Dedifferentiated amniotic fluid mesenchymal stem cell (primary cell): ENCODE data around the gene CWF19L1.
A peak's percentile ranks its signal among the peaks of the same experiment; 100 is the strongest.
"Not testable (repeated sequence)": the region's sequence is repeated elsewhere in the genome, so short reads cannot be mapped to it uniquely, and the experiment has no call there.

ENCODE experiments used
- DNase-seq: peaks from one replicate; pipeline ENCODE4 v3.0.0-alpha.2; 2016; ENCODE audit errors: extremely low spot score

Gene CWF19L1

DNA sequence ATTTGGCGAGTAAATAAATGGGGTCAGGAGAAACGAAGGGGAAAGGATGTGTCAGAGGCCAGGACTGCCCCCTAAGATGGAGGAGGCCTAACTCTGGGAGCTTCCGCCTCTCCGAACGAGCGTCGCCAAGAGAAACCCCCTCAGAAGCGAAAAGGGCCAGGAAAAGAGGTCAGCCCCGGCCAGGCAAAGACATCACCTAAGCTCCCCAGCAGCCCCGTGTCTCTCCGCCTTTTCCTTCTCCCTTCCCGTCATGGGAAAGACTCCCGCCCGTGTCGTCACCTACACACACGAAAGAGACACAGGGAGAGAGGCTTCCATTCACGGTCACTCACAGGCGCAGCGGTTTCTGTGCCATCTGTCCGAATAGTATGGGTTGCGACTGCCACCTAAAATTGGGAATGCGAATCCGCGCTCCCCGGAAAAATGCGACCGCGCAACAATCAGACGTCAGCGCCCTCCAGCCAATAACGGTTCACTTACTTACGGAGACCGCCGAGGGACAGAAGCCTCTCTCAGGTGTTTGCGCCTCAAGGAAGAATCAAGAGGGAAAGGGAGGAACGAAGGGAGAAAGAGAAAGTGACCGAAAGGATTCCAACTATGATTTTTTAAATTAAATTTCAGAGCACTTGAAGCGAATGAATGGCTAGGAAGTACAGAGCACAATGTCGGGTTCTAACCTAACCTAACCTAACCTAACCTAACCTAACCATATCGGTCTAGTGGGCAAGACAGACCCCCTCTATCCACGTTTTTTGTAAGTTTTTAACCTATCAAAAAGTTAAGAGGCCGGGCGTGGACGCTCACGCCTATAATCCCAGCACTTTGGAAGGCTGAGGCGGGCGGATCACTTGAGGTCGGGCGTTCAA lies at the start of gene CWF19L1:
CWF19L1 (minus strand) TSS at position 400 of the 866 bp plus-strand sequence; CDS start at position 355, 45 bp downstream.
- peak; percentile 86 for DNase-seq

DNA sequence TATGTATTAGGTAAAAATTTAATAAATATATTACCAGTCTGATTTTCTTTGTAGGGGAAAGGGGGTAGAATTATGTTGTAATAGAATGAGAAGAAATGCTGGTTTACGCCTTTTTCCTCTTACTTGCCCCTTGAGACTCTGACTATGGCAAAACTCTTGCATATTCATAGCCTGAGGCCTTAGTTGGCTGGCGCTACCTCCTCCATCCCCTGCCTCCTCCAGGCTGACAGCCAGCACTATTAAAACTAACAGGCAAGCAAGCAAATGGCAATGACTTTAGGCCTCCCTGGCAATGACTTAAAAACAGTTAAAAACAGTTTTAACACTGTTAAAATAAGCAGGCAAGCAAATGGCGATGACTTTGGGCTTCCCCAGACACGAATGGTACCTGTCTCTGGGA lies 48.2 kb upstream of the CWF19L1 start:
- no peak for DNase-seq

DNA sequence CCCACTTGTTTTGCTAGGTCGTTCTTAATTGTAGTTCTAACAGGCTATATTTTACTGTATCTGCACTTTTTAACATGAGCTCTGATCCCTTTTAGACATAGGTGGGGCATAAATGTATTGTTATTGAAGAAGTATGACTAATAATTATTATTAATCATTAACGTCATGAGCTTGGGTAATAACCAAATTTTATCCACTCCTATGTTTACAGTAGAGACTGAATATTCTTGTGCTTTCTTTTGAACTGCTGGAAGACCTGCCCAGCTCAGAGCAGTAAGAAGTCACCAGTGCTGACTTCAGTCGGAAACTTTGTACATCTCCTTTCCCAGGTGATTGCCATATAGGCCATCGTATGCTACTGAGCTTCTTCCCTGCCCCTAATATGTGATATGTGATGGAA lies 43.9 kb upstream of the CWF19L1 start:
- no peak for DNase-seq

DNA sequence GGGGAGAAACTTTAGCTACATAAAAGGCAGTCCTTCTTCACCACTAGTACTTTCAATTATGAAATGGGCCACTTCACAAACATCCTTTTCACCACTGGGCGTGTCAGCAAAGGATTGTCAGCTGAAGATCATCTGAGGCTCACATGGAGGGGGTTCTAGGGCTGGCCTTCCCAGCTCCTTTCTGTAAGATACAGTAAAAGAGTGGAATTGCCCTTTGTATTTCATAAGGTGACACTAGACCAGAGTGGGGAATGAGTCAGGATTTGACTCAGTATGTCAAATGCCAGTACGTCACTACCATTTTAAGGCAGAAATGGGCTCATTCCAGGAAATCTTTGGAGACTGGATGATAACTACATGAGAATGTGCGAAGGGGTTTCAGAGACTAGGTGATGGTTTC lies 40.2 kb upstream of the CWF19L1 start:
- DNase-seq, result no peak

DNA sequence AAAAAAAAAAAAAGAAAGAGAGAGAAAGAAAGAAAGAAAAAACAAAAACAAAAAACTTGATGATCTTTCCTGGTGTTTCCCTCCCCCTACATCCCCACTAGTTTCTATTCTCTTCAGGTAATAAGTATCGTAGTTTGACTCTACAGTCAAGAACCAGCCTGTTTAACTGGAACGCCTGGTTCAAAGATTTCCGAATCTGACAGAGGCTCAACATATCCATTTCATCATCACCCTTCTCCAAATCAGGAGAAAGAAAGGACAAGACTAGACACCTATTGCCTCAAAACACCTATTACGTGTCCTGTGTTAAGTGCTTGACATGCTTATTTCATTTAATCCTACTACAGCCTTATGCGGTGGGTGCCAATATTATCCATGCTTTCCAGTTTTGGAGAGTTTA lies 39.4 kb upstream of the CWF19L1 start:
- DNase-seq, result no peak

DNA sequence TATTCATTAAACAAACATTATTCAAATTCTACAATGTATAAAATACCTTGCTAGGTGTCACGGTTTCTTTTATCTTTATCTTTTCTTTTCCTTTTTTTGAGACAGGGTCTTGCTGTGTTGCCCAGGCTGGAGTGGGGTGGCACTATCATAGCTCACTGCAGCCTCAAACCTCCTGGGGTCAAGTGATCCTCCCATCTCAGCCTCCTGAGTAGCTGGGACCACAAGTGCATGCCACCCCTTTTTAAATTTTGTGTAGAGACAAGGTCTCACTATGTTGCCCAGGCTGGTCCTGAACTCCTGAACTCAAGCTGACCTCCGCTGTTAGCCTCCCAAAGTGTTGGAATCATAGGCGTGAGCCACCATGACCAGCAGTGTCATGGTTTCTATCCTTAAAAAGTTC lies 37.0 kb upstream of the CWF19L1 start:
- no peak for DNase-seq

DNA sequence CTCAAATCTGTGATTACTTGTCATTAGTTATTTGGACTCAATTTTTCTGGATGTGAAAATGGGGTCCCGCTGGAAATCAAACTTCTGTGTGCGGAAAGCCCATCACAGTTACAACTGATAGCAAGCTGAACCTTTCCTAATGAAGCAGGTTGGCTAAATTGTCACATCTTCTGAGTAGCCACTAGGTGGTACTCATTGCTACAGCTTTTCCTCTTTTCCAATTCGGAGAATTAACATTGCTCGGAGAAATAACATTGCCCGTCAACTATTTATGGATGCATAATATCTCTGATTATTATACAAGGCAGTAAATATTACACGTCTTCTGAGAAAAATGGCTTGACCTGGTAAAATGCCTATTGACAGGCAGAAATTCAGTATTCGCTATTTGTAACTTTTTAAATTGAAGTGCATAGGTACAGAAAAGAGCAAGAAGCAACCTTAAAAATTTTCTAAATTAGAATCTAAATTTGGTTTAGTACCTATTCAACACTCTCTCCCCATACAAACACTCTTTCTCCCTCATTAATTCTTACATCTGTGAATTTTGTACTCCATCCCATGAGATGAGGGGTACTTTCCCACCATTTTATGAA lies 36.4 kb upstream of the CWF19L1 start:
- DNase-seq, result peak; percentile 24

DNA sequence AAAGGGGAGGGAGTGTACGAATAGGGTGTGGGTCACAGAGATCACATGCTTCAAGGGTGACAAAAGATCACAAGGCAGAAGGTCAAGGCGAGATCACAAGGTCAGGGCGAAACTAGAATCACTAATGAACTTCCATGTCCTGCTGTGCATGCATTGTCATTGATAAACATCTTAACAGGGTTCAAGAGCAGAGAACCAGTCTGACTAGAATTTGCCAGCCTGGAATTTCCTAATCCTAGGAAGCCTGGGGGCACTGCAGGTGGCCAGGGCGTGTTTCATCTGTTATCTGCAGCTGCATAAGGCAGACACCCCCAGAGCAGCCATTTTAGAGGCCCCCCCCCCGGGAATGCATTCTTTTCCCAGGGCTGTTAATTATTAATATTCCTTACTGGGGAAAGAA lies 33.7 kb upstream of the CWF19L1 start:
- not testable (repeated sequence) for DNase-seq

DNA sequence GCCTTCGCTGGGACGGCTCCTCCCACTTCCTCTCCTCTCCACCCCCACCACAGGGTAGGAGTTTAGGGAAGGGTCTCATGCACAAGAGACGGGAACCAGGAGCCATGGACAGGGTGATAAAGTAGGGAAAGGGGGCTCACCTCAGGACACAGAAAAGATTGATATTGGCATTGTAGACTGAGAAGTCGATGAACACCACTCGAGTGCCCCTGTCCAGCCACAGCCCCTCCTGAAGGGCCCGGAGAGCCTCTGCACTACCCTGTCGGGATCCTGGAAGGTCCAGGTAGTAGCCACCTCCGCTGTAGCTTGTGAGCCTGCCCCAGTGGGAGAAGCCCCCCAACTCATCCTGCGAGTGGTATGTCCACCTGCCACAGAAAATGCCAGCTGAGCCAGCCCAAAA lies 29.8 kb upstream of the CWF19L1 start:
- no peak for DNase-seq

DNA sequence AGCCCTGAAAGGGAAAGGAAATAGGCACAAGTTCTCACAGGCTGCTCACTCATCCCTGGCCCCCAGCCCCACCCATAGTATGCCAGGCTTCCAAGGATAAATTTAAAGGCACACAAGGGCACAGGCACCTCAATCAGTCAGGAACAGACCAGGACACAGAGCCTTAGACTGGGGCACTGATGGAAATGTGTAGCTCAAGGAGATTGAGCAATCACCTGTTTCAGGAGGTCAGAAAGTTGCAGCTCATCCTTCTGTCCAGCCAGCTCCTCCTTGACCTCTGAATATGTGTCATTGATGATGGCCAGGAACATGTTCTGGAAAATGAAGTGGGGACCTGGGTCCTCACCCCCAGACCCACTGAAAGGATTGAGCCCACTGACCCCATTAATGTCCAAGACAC lies 25.6 kb upstream of the CWF19L1 start:
- DNase-seq, result no peak

DNA sequence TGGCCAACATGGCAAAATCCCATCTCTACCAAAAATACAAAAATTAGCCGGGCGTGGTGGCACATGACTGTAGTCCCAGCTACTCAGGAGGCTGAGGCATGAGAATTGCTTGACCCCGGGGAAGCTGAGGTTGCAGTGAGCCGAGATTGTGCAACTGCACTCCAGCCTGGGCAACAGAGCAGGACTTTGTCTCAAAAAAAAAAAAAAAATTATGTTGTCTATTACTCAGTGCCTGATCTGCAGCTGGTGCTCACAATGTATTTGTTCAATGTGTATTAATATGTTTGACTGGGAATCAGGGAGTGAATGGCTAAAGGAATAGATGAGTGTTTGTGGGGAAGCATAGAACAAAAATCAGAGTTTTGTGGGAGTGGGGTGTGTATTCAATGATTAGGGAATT lies 24.9 kb upstream of the CWF19L1 start:
- not testable (repeated sequence) for DNase-seq

DNA sequence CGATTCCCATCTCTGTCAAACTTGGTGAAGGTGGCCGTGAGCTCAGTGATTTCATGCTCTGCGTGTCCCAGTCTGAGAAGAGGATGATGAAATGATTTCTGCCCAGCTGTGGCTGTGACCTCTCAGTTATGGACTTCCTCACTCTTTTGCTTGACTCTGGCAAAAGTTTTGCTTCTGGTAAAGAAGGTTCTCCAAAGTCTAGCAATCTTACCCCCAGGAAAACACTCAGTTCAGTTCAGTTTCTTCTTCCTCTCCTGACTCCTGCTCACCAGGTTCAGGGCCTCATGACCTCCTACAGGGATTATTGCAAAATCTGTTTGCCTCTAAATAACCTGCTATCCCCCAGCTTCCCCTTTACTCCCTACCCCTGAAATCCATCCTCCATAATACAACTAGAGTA lies 23.9 kb upstream of the CWF19L1 start:
- no peak for DNase-seq

DNA sequence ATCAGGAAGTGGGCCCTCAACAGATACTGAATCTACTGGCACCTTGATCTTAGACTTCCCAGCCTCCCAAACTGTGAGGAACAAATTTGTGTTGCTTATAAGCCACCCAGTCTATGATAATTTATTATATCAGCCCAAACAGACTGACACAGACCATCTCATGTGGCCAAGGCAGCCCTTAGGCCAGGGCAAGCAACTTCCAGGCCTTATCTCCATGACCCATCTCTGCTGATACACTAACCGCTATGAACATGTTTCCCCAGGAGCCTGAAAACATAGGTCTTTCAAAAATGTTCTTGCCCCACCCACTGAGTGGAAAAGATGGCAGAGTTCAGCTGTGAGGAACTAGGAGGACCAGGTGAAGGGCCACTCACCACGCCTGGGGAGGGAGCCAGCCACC lies 22.2 kb upstream of the CWF19L1 start:
- no peak for DNase-seq

DNA sequence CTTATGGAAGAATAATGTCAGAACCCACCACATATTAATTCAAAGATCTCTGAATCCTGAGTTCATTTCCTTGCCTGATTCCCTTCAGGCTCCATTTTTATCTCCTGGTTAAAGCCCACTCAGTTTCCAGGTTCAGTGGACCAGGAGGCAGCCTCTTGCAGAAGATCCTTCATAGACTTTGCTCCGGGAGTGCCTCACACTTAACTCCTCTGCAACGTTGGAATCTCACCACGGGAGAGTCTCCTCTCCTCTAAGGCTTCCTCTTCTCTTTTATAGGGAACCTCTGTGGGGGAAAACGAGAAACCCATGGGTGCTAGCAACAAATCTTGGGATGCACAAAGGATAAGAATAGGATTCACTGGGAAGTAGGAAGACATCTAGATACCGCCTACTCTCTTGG lies 20.8 kb upstream of the CWF19L1 start:
- no peak for DNase-seq

DNA sequence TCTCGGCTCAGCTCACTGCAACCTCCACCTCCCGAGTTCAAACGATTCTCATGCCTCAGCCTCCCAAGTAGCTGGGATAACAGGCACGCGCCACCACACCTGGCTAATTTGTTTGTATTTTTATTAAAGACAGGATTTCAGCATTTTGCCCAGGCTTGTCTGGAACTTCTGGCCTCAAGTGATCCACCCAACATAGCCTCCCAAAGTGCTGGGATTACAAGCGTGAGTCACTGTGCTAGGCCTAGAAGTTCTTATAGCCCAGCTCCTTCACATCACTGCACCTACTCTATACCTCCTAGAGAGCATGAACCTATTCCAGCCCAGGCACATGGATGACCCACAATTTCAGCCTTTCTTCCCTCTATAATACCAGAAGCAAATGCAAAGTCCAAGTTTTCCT lies 20.3 kb upstream of the CWF19L1 start:
- no peak for DNase-seq

DNA sequence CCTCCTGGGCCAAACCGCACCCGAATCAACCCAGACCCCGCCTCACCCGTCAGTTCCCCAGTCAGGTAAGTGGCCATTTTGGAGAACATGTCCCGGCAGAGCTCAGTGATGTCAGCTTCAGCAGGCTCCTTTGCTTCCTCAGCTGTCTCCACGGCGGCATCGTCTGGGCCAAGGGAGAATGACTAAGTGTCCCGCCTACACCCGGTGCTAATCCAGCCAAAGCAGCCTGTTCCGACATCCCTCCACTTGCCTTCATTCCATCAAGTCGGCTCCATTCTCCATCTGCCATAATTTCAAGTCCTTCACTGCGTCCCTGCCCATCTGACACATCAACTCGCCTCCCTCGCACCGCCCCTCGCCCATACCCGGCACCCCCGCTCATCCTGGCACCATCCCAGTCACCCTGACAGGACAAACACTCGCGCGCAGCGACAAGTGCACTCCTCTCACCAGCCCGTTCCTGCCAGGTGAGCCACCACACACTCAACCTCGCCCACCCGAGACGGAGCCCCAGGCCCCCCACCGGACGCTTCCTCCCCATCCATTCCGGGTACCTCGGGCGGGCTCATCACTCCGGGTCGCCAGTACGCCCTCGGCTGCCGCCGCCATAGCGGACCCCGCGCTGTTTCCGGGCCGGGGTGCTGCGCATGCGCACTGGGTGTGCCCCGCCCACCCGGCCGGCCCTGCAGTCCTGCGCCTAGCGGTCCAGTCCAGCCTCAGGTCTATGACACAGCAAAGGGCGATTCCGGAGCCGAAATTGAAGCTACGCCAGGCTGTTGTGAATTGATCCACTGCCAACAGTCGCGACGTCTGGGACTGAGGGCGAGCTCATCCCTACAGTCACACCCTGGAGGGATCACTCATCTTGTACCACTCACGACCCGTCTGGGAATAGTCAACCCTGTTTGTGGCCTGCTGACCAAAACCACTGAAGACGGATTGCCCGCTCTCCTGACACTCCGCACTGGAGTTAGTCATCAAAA lies 18.9 kb upstream of the CWF19L1 start, which contains the start of gene BLOC1S2:
BLOC1S2 (minus strand) TSS at position 630 of the 983 bp plus-strand sequence; CDS start at position 609, 21 bp downstream.
- DNase-seq, result peak; percentile 88

DNA sequence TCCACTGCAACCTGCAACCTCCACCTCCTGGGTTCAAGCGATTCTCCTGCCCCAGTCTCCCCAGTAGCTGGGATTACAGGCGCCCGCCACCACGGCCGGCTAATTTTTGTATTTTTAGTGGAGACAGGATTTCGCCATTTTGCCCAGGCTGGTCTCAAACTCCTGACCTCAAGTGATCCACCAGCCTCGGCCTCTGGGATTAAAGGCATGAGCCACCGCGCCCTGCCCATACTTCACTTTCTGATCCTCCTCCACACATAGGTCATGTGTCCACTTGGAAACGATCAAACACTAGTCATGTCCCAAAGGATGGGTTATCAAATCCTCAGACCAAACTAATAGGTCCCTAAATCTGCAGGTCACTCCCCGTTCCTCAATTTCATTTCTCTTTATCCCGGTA lies 17.9 kb upstream of the CWF19L1 start:
- DNase-seq, result not testable (repeated sequence)

DNA sequence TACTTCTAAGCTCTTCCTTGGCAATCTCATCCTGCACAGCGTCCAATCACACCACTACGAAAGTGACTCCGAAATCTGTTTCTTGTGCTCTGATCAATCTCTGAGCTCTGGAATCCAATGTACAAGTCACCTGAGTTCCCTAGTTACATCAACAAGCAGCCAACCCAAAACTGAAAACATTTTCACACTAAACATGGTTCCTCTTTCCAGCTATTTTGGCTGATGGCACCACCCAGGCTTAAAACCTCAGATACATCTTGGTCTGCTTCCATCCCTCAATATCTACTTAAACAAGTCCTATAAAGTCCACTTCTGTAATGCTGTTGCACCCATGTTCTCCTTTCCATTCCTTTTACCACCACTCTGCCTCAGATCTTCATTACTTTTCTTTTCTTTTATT lies 15.5 kb upstream of the CWF19L1 start:
- DNase-seq, result no peak

DNA sequence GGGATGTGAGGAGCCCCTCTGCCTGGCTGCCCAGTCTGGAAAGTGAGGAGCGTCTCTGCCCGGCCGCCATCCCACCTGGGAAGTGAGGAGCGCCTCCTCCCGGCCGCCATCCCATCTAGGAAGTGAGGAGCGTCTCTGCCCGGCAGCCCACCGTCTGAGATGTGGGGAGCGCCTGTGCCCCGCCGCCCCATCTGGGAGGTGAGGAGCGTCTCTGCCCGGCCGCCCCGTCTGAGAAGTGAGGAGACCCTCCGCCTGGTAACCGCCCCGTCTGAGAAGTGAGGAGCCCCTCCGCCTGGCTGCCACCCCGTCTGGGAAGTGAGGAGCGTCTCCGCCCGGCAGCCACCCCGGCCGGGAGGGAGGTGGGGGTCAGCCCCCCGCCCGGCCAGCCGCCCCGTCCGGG lies 9.5 kb upstream of the CWF19L1 start:
- not testable (repeated sequence) for DNase-seq

DNA sequence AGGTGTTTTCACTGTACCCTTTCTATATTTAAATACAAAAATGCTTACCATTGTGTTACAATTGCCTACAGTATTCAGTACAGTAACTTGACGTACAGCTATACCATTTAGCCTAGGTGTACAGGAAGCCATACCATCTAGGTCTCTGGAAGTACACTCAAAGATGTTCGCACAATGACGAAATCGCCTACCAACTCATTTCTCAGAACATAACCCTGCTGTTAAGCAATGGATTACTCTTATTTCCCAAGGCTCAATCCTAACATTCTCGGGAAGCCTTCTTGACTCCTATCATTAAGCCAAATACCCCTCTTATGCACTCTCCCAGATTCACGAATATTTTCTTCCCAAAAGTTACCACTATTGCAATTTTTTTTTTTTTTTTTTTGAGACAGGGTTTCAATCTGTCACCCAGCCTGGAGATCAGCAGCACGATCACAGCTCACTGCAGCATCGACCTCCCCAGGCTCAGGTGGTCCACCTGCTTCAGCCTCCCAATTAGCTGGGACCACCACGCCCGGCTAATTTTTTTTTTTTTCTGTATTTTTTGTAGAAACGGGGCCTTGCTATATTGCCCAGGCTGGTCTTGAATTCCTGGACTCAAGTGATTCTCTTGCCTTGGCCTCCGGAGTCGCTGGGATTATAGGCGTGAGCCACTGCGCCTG lies 1.5 kb downstream of the CWF19L1 start:
- no peak for DNase-seq

DNA sequence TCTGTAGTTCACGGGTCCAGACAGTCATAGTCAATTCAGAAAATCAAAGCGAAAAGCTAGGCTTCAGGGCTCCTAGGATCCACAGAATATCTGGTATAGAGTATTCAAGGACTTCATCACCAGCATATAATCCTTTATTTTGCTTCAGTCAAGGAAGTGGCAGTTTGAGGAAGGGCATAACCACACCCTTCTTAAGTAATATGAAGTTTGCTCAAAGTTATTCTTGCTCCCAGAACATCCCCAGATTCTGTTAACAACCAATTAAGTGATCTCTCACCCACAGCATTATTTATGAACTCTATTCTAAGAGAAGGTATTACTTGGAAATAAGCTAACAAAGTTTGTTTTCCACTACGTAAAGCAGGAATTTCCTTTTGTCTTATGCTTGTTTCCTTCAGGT lies 13.2 kb downstream of the CWF19L1 start:
- DNase-seq, result no peak

DNA sequence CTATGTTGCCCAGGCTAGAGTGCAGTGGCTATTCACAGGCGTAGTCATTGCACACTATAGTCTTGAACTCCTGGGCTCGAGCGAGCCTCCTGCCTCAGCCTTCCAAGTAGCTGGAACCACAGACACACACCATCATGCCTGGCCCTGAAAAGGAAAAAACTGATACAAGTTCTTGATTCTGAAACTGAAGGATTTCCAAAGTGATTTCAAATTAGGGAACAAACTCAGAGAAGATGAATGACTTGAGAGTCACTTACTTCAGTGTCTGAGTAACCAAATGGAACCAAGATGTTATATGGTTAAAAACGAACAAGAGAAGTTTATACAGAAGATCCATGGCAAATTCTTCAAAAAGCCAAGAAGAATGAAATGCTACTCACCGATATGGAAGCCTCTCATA lies 14.4 kb downstream of the CWF19L1 start:
- DNase-seq, result no peak
